Skeletal muscle tissue (tissue), 4 donors: ENCODE data around the gene GHDC. TPM values are rescaled to one million over a fixed set of nuclear protein-coding genes. Genes with fewer than 3 reads are reported as not detected.
A peak's percentile ranks its signal among the peaks of the same experiment; 100 is the strongest.
"Not testable (repeated sequence)": the region's sequence is repeated elsewhere in the genome, so short reads cannot be mapped to it uniquely, and the experiment has no call there.

ENCODE experiments used
- H3K27ac ChIP-seq: one replicate; pipeline ENCODE4 v1.7.0; 2013; ENCODE audit warnings: mild to moderate bottlenecking, low read depth, low read length, inconsistent platforms
- H3K27me3 ChIP-seq, 3 donors: one replicate each; pipeline ENCODE4 v1.7.0; 2013; ENCODE audit warnings: low read length in 3 of 3; ENCODE audit not compliant: control insufficient read depth in 3 of 3, insufficient read depth in 3 of 3
- H3K36me3 ChIP-seq, 3 donors: one replicate each; pipeline ENCODE4 v1.7.0; 2013; ENCODE audit warnings: low read length in 3 of 3; ENCODE audit not compliant: control insufficient read depth in 3 of 3, insufficient read depth in 3 of 3
- H3K4me1 ChIP-seq, 3 donors: one replicate each; pipeline ENCODE4 v1.7.0; 2013; ENCODE audit warnings: low read length in 3 of 3, mild to moderate bottlenecking in 3 of 3; ENCODE audit not compliant: control insufficient read depth in 3 of 3, insufficient read depth in 3 of 3
- H3K4me3 ChIP-seq, 3 donors: one replicate each; pipeline ENCODE4 v1.7.0; 2013; ENCODE audit warnings: low read length in 3 of 3
- H3K9ac ChIP-seq, 3 donors: one replicate each; pipeline ENCODE4 v1.7.0; 2013; ENCODE audit warnings: low read length in 3 of 3, mild to moderate bottlenecking in 3 of 3, moderate library complexity in 2 of 3, low read depth in 1 of 3
- H3K9me3 ChIP-seq, 3 donors: one replicate each; pipeline ENCODE4 v1.7.0; 2013; ENCODE audit warnings: low read length in 3 of 3; ENCODE audit not compliant: control insufficient read depth in 3 of 3
- total RNA-seq: library from RNA; depleted of rRNA; stranded (reverse); fragments of >200 nt; gene quantifications from one replicate; pipeline ENCODE4 v1.2.3, GENCODE V29; 2014
- donor health status: Osteomylitis.

Gene GHDC
- total RNA-seq, 1 donor from 2014 or later, result 7.3 TPM

DNA sequence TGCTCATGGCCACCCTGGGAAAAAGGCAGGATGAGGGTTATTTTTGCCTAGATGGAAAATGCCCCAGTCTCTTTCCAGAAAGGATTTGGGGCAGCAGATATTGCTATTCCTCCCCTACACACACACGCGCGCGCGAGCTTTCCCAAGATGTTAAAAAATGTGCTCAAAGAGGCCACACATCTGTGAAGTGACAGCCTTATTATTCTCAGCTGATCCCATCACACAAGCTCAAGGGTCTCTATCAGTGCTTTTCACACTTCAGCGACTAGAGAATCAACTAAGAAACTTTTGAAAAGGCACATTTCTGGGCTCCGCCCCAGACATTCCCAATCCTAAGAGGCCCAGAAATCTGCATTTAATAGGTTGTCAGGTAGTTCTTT lies 33.8 kb downstream of the GHDC start:
- H3K27me3 ChIP-seq, result no peaks in the 10 kb centered on the region
- H3K9ac ChIP-seq, result no peak overlapping the region
- no peak overlapping the region for H3K4me3 ChIP-seq
- no peak overlapping the region for H3K27ac ChIP-seq
- no peaks in the 10 kb centered on the region for H3K9me3 ChIP-seq
- no peaks in the 10 kb centered on the region for H3K36me3 ChIP-seq
- H3K4me1 ChIP-seq, result peaks cover 1 to 4% (median 1%) of the 10 kb centered on the region in 3 donors

DNA sequence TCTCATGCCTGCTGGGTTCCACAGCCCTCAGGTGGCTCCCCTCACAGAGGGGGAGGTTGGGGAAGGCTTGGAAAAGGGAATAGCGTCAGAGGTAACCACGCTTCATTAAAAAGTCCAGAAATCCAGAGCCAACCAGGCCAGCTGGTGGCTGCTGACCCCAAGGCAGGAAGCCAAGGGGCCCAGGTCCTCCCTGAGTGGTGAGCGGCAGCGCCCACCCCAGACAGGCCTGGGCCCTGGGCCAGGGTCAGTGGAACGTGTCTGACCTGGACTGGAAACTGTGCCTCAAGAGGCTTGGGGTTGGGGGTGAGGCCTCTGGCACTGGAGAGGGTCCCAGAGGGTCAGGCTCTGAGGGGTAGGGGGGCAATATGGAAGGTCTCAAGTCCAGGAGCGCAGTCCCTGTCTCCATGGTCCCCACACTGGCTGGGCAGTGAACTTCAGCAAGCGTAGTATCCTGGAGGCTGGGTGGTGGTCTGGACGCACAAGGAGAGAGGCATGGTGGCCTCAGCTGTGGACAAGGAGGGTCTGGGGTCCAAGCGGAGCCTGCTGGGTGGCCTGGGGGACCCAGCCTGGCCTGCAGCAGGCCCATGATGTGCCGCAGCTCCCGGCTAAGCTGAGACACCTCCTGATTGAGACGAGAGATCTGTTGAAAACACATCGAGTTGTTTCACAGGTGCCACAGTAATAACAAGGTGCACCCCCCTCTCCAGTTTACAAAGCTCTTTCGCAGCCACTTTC lies 34.3 kb downstream of the GHDC start:
- no peaks in the 10 kb centered on the region for H3K36me3 ChIP-seq
- no peaks in the 10 kb centered on the region for H3K27me3 ChIP-seq
- peaks cover 3 to 4% (median 4%) of the 10 kb centered on the region in 3 donors for H3K4me1 ChIP-seq
- H3K4me3 ChIP-seq, result no peak overlapping the region
- no peaks in the 10 kb centered on the region for H3K9me3 ChIP-seq
- no peak overlapping the region for H3K27ac ChIP-seq
- H3K9ac ChIP-seq, result no peak overlapping the region

DNA sequence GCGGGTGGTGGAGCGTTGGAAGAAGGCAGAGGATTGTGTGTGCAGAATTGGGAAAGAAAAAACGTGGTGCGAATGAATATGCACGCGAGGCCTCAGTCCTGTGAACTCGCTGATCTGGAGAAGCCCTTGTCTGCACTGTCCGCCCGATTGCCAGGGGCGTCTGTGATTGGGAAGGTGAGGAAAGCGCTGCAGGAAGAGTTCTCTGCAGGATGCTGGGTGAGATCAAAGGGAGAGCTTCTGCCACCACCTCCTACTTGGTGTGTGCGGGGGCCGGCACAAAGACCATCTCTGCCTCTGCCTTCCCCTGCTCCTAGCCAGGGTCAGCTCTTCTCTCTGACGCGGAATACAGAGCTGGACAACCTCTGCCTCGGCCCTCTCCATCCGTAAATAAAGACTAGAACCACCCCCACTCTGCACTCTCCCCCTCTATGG lies 38.7 kb downstream of the GHDC start:
- H3K4me3 ChIP-seq, result peak overlapping the region; percentile 59 to 67 (median 64)
- H3K27ac ChIP-seq, result no peak overlapping the region

DNA sequence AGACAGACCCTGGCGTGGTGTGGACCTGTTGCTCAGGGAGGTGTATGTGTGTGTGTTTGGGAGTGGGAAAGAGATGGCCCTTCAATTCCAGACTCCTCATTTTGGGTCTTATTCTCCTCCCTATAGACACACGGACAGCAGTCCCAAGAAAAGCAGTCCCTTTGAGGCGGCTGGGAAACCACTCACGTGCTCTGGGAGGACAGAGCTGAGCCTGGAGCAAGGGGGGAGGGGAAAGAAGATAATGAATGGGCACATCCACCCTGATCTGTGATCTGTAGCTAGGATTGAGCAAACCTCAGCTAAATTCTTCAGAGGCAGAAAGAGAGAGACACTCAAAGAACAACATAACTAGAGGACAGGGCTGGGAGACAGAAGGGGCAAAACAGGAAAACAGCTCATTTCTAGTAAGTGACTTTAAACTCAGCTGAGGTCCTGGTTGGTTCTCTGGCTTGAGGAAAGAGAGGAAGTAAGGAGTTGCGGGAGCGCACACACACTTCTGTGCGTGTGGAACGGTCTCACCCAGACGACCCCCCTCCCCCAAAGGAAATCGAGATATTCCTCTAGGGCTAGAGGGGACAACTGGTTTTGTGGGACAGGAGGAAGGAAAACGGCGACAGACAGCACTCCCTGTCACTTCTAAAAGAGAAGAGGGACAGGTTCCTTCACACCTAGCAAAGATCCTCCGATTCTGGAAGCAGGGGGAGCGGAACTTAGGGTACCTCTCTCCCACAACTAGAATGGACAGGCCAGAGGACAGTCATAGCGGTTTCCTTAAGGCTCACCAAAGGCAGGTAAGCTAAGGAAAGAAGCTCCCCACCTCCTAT lies 40.2 kb downstream of the GHDC start:
- Histone ChIP-seq H3K4me3 (peak overlapping the region; percentile 97 to 99 (median 98)), H3K27me3 (no peaks in the 10 kb centered on the region), H3K27ac (peak overlapping the region; percentile 91)

More for the DNA sequence above, 38.7 kb downstream of the GHDC start:
- Histone ChIP-seq H3K27me3 (no peaks in the 10 kb centered on the region), H3K9me3 (no peaks in the 10 kb centered on the region), H3K9ac (peak overlapping the region; percentile 33 to 99 (median 66)), H3K36me3 (no peaks in the 10 kb centered on the region), H3K4me1 (peaks cover 18 to 33% (median 21%) of the 10 kb centered on the region in 3 donors)

DNA sequence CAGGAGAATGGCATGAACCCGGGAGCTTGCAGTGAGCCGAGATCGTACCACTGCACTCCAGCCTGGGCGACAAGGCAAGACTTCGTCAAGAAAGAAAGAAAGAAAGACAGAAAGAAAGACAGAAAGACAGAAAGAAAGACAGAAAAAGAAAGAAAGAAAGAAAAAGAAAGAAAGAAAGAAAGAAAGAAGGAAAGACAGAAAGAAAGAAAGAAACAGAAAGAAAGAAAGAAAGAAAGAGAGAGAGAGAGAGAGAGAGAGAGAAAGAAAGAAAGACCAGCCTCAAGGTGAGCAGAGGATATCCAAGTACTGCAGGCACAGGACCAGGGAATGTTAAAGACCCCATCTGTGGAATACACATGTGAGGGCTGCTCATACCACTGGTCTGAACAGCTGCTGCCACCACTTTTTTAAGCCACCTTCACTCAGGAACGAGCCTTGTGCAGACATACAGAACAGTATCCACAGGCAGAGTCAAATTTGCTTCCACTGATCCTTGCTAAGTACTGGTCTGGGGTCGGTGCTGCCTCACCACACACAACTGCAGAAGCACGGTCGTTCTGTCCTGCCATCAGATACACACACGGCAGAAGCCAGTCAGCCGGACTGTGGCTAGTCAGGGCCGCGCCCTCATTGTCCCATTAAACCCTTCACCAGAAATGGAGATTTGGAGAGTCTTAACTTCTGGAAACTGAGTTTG lies 47.2 kb downstream of the GHDC start:
- H3K4me1 ChIP-seq, result peaks cover 25 to 45% (median 28%) of the 10 kb centered on the region in 3 donors
- H3K9ac ChIP-seq, result peak overlapping the region in 2 of 3 donors; percentile 20 to 55
- no peak overlapping the region for H3K4me3 ChIP-seq
- peaks cover 0 to 8% (median 0%) of the 10 kb centered on the region in 3 donors for H3K36me3 ChIP-seq
- H3K27me3 ChIP-seq, result no peaks in the 10 kb centered on the region
- no peaks in the 10 kb centered on the region for H3K9me3 ChIP-seq
- peak overlapping the region; percentile 44 for H3K27ac ChIP-seq

More for the DNA sequence above, 40.2 kb downstream of the GHDC start:
- no peaks in the 10 kb centered on the region for H3K9me3 ChIP-seq
- H3K9ac ChIP-seq, result peak overlapping the region; percentile 97 to 99 (median 98)
- peaks cover 18 to 33% (median 23%) of the 10 kb centered on the region in 3 donors for H3K4me1 ChIP-seq
- no peaks in the 10 kb centered on the region for H3K36me3 ChIP-seq

DNA sequence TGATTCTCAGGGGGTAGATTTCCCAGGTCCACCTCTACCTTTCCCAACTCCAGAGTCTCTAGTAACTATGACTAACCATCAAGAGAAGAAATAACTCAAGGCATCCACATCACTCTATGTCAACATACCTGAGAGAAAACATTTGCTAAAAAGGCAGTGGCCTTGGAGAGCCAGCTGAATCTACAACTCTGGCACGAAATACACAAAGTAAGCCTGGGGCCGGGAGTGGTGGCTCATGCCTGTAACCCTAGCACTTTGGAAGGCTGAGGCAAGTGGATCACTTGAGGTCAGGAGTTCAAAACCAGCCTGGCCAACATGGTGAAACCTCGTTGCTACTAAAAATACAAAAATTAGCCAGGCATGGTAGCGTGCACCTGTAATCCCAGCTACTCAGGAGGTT lies 51.2 kb downstream of the GHDC start:
- Histone ChIP-seq H3K27ac (peak overlapping the region; percentile 93), H3K4me1 (peaks cover 48 to 68% (median 50%) of the 10 kb centered on the region in 3 donors), H3K9ac (peak overlapping the region; percentile 25 to 54 (median 28)), H3K36me3 (peaks cover 0 to 11% (median 2%) of the 10 kb centered on the region in 3 donors), H3K4me3 (peak overlapping the region in 1 of 3 donors; percentile 15)
- not testable (repeated sequence) for H3K27me3 ChIP-seq, H3K9me3 ChIP-seq

DNA sequence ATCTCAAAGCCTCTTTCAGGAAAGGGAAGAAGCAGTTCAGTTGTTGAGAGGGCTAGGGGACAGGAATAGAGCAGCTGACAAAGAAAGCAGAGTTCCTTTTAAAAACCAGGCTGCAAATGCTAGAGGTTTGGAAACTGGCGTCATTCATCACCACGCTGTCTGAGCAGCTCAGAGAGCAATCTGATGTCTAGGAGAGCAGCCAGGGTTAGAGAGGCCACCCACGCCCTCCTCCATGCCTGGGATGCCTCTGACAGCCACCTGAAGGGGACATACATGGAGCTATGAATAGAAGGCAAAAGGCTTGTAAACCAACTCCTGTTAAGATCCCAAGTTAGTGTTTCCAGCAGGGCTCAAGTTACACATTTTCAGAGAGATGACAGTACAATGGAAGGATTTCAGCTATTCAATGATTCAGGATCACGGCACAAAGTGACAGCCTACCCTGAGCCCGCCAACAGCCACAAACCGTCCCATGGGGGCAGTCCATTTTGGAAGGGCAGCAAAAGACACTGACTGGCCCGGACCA lies 51.9 kb downstream of the GHDC start:
- Histone ChIP-seq H3K9me3 (no peaks in the 10 kb centered on the region), H3K4me3 (peak overlapping the region in 1 of 3 donors; percentile 32), H3K4me1 (peaks cover 50 to 69% (median 50%) of the 10 kb centered on the region in 3 donors), H3K27me3 (no peaks in the 10 kb centered on the region), H3K27ac (peak overlapping the region; percentile 93), H3K9ac (peak overlapping the region; percentile 28 to 54 (median 40)), H3K36me3 (peaks cover 0 to 11% (median 2%) of the 10 kb centered on the region in 3 donors)

DNA sequence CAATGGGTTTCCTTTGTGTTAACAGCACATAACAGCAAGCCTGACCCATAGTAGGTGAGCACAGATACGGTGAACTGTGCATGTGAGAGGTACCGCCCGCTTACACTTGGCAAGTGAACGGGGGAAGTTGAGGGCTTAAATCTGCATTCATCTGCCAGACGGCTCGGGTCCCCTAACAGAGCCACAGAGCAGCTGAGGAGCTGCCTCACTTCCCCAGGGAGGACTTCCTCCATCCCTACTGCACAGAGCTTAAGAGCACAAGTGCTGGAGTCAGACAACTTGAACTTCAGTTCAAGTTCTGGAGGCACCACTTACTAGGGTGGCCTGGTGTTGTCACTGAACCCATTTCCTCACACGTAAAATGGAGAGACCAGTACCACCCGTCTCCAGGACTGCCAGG lies 52.9 kb downstream of the GHDC start:
- H3K9me3 ChIP-seq, result no peaks in the 10 kb centered on the region
- H3K36me3 ChIP-seq, result peaks cover 0 to 7% (median 2%) of the 10 kb centered on the region in 3 donors
- no peaks in the 10 kb centered on the region for H3K27me3 ChIP-seq
- peak overlapping the region in 1 of 3 donors; percentile 0 for H3K9ac ChIP-seq
- peak overlapping the region in 1 of 3 donors; percentile 7 for H3K4me3 ChIP-seq
- H3K4me1 ChIP-seq, result peaks cover 55 to 68% (median 55%) of the 10 kb centered on the region in 3 donors
- H3K27ac ChIP-seq, result peak overlapping the region; percentile 93

DNA sequence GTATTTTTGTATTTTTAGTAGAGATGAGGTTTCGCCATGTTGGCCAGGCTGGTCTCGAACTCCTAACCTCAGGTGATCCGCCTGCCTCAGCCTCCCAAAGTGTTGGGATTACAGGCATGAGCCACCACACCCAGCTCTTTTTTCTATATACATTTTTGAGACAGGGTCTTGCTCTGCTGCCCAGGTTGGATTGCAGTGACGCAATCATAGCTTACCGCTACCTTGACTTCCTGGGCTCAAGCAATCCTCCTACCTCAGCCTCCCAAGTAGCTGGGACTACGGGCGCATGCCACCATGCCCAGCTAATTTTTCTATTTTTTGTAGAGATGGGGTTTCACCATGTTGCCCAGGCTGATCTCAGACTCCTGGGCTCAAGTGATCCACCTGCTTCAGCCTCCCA lies 53.6 kb downstream of the GHDC start:
- Histone ChIP-seq H3K27ac (peak overlapping the region; percentile 93), H3K4me1 (peaks cover 60 to 75% (median 62%) of the 10 kb centered on the region in 3 donors)
- H3K9me3 ChIP-seq, H3K4me3 ChIP-seq, H3K27me3 ChIP-seq, H3K36me3 ChIP-seq, H3K9ac ChIP-seq: not testable (repeated sequence)
